Measurements from ENCODE around the gene SOD3. TPM values are rescaled to one million over a fixed set of nuclear protein-coding genes. Genes with fewer than 3 reads are reported as not detected.

The SOD3 gene
- total and polyA plus RNA-seq, 2 of the 8 experiments (the other 6 are each of a cell fraction or from before 2014, with no cell fraction given) = 4.9 TPM

DNA sequence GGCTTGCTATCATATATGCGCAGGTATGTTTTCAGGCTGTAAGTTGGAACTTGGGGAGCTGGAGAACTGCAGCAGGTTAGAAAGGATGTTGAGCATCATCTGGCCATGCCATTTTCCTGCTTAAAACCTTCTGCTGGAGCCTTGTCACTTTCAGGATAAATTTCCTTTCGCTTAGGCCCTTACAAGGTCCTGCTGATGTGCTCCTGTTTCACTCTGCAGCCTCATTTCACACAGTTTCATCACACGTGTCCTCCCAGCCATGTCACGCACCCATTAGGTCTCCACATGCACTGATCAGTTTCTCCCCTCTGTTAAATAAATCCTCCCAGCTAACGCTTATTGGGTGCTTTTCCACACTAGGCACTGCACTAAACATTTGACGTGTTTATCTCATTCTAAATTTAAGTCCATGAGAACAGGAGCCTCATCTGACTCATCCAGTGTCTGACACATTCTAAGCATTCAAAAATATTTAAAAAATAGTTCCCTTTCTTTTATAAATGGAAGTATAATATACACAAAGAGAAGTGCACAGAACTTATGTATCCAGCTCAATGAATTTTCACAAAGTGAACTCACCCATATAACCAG lies 14.5 kb downstream of the SOD3 start:
- Histone ChIP-seq H4K20me1 (replicated peaks in 1 of 2; ENCODE audit: control insufficient read depth in 1 of 2, insufficient read depth in 2 of 2, low read length in 2 of 2) (no peaks in the 10 kb centered on the region), H2AFZ (ENCODE audit: low read length) (no peak overlapping the region), H3K23me2 (ENCODE audit: low read depth, low read length) (no peaks in the 10 kb centered on the region), H3K56ac (replicated peaks; ENCODE audit: insufficient read length, low read depth, low read length) (no peak overlapping the region), H4K5ac (ENCODE audit: insufficient read length, low read depth, low read length) (no peak overlapping the region), H3K4me3 (ENCODE audit: extremely low read depth in 1 of 4, insufficient read depth in 2 of 4, low read depth in 3 of 4, low read length in 4 of 4) (no peak overlapping the region), H3K4ac (replicated peaks; ENCODE audit: insufficient read length, low read depth, low read length) (no peak overlapping the region), H3K4me1 (replicated peaks in 1 of 4; ENCODE audit: control insufficient read depth in 3 of 4, insufficient read depth in 4 of 4, low read length in 3 of 4) (peaks cover 2 to 12% (median 6%) of the 10 kb centered on the region in 4 experiments; a peak in 4 of 7 replicates), H3K36me3 (ENCODE audit: control insufficient read depth in 2 of 4, insufficient read depth in 4 of 4, low read length in 3 of 4) (no peaks in the 10 kb centered on the region; a peak in 1 of 8 replicates), H2BK5ac (ENCODE audit: low read depth, low read length) (no peak overlapping the region), H3K27me3 (replicated peaks in 1 of 4; ENCODE audit: control insufficient read depth in 3 of 4, extremely low read depth in 1 of 4, insufficient read depth in 3 of 4, low read length in 3 of 4) (no peaks in the 10 kb centered on the region), H3K79me1 (ENCODE audit: low read depth, low read length) (no peaks in the 10 kb centered on the region), H4K91ac (replicated peaks; ENCODE audit: insufficient read length, low read length) (no peak overlapping the region), H3K18ac (ENCODE audit: extremely low read depth, low read length) (no peak overlapping the region), H3K9ac (replicated peaks in 1 of 4; ENCODE audit: extremely low read depth in 1 of 4, low read depth in 3 of 4, low read length in 3 of 4) (no peak overlapping the region), H4K8ac (ENCODE audit: extremely low read depth, insufficient read depth, low read length) (no peak overlapping the region; the same call in 1 of the 2 replicates), H3K23ac (ENCODE audit: insufficient read length) (no peak overlapping the region), H2BK15ac (ENCODE audit: low read length) (no peak overlapping the region), H3K9me3 (ENCODE audit: insufficient read depth in 2 of 2, low read depth in 1 of 2, low read length in 1 of 2) (no peaks in the 10 kb centered on the region), H3K27ac (ENCODE audit: low read depth, low read length) (no peak overlapping the region), H3K4me2 (ENCODE audit: insufficient read depth in 1 of 2, low read depth in 2 of 2, low read length in 2 of 2) (no peak overlapping the region), H3K14ac (ENCODE audit: insufficient read length) (no peak overlapping the region), H2BK12ac (ENCODE audit: low read depth, low read length) (no peak overlapping the region; the same call in 1 of the 2 replicates), H2BK20ac (ENCODE audit: low read length) (no peak overlapping the region), H3K79me2 (ENCODE audit: control insufficient read depth in 1 of 2, insufficient read depth in 2 of 2, low read length in 2 of 2) (no peaks in the 10 kb centered on the region), H2BK120ac (replicated peaks; ENCODE audit: low read depth, low read length) (no peak overlapping the region), H2AK5ac (ENCODE audit: low read depth, low read length) (no peak overlapping the region)
- FAIRE-seq = no peak
- TF ChIP-seq, protein P1, sequence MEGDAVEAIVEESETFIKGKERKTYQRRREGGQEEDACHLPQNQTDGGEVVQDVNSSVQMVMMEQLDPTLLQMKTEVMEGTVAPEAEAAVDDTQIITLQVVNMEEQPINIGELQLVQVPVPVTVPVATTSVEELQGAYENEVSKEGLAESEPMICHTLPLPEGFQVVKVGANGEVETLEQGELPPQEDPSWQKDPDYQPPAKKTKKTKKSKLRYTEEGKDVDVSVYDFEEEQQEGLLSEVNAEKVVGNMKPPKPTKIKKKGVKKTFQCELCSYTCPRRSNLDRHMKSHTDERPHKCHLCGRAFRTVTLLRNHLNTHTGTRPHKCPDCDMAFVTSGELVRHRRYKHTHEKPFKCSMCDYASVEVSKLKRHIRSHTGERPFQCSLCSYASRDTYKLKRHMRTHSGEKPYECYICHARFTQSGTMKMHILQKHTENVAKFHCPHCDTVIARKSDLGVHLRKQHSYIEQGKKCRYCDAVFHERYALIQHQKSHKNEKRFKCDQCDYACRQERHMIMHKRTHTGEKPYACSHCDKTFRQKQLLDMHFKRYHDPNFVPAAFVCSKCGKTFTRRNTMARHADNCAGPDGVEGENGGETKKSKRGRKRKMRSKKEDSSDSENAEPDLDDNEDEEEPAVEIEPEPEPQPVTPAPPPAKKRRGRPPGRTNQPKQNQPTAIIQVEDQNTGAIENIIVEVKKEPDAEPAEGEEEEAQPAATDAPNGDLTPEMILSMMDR (IDR thresholded peaks at IDR 0.05; ENCODE audit: control extremely low read depth in 1 of 3, insufficient read depth in 1 of 3, low read depth in 1 of 3, low read length in 3 of 3) = no peak
- TF ChIP-seq POU5F1 (IDR thresholded peaks at IDR 0.05; ENCODE audit: low read depth, low read length) = no peak
- TF ChIP-seq KDM4A (IDR thresholded peaks at IDR 0.05; ENCODE audit: low read depth, low read length, severe bottlenecking) = no peak
- TF ChIP-seq TBP (IDR thresholded peaks at IDR 0.05; ENCODE audit: low read depth, low read length) = no peak
- no peak for DNase-seq (ENCODE audit: low read depth in 1 of 2, low spot score in 2 of 2)
- WGBS, 2 experiments (ENCODE audit: extremely low coverage in 1 of 2, insufficient coverage in 1 of 2, insufficient read length in 1 of 2, insufficient replicate concordance in 2 of 2, low coverage in 1 of 2, low lambda C conversion rate in 2 of 2, missing lambda C conversion rate in 1 of 2) = 90% methylated on average over 6 of the region's 6 CpGs; no CpG with 5 or more reads in 1 of the 2 experiments
- ChIA-PET POLR2A (ENCODE audit: partially characterized antibody) (interaction anchor here (0.6 kb wide), 1 partner anchor 298 kb away, joined by 3 read pairs; no protein-coding TSS in a partner anchor), CTCF (ENCODE audit: partially characterized antibody) (interaction anchor here (0.9 to 4.0 kb wide), 18 partner anchors 8 to 367 kb away, joined by 3 to 29 read pairs (median 4); partner anchors contain the start of gene SOD3)
